ENCODE data around the gene MYCBPAP. TPM values are rescaled to one million over a fixed set of nuclear protein-coding genes. Genes with fewer than 3 reads are reported as not detected.
A peak's percentile ranks its signal among the peaks of the same experiment; 100 is the strongest.

The MYCBPAP gene
- total RNA-seq, 4 donors from 2014 or later = not detected

DNA sequence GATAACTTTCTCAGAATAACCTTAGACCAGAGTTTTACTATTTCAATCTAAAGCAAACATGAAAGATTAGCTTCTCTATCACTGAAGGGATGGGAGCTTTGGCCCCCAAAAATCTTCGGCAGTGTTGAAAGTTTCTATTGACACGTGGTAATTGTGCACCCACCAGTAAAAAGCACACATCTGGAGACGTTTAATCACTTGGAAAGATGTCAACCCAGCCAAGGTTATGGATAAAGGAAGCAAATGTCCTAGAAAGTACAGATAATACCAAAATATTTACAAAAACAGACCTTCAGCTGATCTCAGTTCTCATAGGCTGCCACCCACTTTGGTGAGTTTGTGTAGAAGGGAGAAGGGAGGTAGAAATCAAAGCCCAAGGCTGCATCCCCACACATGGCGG lies 5.3 kb downstream of the MYCBPAP start:
- intact Hi-C loops (cut with DNase I; ENCODE audit: low total_unique reads) (no loop called here), in situ Hi-C loops (cut with MboI; ENCODE audit: low sequenced_read_pairs in 4 of 4) (no loop called here)
- no peaks in the 10 kb centered on the region for H3K27me3 ChIP-seq
- no peaks in the 10 kb centered on the region for H3K36me3 ChIP-seq
- no peak for DNase-seq
- H3K4me3 ChIP-seq = no peak overlapping the region
- no peaks in the 10 kb centered on the region for H3K9me3 ChIP-seq
- TF ChIP-seq POLR2A (IDR thresholded peaks at IDR 0.05) = no peak
- no peak for TF ChIP-seq CTCF (IDR thresholded peaks at IDR 0.05 in 4 of 5, conservative IDR thresholded peaks at IDR 0.05 in 1 of 5)
- H3K27ac ChIP-seq = no peak overlapping the region
- peaks cover 3 to 11% of the 10 kb centered on the region in 2 donors for H3K4me1 ChIP-seq
- ATAC-seq = no peak

DNA sequence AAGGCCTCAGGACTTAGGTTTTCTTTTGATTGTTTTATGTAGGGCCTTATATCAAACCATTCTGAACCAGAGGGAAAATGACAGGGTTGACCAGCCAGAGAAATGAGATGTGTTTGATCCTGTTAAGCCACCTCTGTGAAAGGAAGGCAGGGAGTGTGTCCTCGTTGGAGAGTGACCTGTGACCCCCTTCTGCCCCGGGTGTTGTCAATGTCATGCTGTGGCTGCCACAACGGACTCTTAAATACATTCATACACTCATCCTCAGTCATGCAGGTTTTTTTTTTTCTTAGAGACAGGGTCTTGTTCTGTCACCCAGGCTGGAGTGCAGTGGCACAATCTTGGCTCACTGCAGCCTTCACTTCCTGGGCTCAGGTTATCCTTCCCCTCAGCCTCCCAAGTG lies 6.1 kb downstream of the MYCBPAP start:
- DNase-seq (no peak), ATAC-seq (no peak)
- in situ Hi-C loops (cut with MboI; ENCODE audit: low sequenced_read_pairs in 4 of 4) = no loop called here
- TF ChIP-seq POLR2A (IDR thresholded peaks at IDR 0.05) (no peak), CTCF (IDR thresholded peaks at IDR 0.05 in 4 of 5, conservative IDR thresholded peaks at IDR 0.05 in 1 of 5) (no peak)
- peaks cover 0 to 11% of the 10 kb centered on the region in 2 donors for H3K4me1 ChIP-seq
- H3K9me3 ChIP-seq = no peaks in the 10 kb centered on the region
- H3K27me3 ChIP-seq = no peaks in the 10 kb centered on the region
- H3K4me3 ChIP-seq = no peak overlapping the region
- no peaks in the 10 kb centered on the region for H3K36me3 ChIP-seq
- intact Hi-C loops (cut with DNase I; ENCODE audit: low total_unique reads) = no loop called here
- H3K27ac ChIP-seq = no peak overlapping the region

DNA sequence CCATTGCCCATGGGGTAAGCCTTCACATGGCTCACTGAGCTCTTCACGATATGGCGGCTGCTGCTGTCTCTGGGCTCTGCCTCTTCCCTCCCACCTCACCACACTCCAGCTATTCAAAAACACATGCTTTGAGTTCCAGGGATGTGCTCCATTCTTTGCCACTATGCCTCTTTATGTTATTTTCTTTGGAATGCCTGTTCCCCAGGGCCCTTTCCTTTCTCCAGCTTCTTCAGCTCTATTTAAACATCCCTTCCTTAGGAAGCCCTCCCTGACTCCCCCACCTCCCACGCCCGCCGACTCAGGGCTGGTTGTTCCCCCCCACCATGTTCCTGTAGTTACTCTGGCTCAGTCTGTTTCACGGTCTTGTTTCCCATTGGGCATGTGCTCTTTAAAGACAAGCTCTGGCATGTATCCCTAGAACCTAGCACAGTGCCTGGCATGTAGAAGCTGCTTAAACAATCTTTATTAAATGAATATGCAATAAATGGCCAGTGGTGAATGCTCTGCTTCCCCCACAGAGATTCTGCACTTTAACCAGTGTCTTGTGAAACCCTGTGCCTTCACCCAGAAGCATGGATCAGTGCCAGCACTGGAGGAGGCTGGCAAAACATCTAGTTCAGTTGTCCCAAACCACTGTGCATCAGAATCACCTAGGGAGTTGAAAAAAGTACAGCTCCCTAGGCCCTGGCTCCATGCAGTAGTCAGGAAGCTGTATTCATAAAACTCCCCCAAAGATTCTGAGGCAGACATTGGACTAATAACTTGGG lies 6.9 kb downstream of the MYCBPAP start:
- H3K4me3 ChIP-seq = no peak overlapping the region
- H3K9me3 ChIP-seq = no peaks in the 10 kb centered on the region
- TF ChIP-seq CTCF (IDR thresholded peaks at IDR 0.05 in 4 of 5, conservative IDR thresholded peaks at IDR 0.05 in 1 of 5) (no peak), POLR2A (IDR thresholded peaks at IDR 0.05) (no peak)
- H3K36me3 ChIP-seq = no peaks in the 10 kb centered on the region
- intact Hi-C loops (cut with DNase I; ENCODE audit: low total_unique reads) (no loop called here), in situ Hi-C loops (cut with MboI; ENCODE audit: low sequenced_read_pairs in 4 of 4) (no loop called here)
- no peaks in the 10 kb centered on the region for H3K27me3 ChIP-seq
- H3K27ac ChIP-seq = no peak overlapping the region
- ATAC-seq (peak in 1 of 2 donors; percentile 71), DNase-seq (peak in 1 of 2 donors; percentile 40)
- H3K4me1 ChIP-seq = peaks cover 0 to 11% of the 10 kb centered on the region in 2 donors

DNA sequence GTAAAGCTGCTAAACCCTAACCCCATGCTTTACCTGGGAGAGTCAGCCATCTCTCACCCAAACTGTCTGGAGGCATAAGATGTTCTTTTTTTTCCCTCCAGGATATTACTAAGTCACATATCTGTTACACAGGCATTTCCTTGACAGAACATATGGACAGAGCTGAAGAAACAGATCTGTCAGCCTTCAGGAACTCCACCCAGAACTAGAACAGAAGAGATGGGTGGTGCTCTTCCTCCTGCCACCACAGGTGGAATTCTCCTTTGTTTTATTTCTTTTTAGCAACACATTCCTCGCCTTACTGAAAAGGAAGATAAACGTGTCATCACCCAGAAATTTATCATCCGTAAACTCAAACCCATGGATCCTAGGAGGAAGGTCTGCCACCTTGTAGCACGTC lies 8.8 kb downstream of the MYCBPAP start:
- no peaks in the 10 kb centered on the region for H3K36me3 ChIP-seq
- no peaks in the 10 kb centered on the region for H3K9me3 ChIP-seq
- ATAC-seq (no peak), DNase-seq (no peak)
- no peaks in the 10 kb centered on the region for H3K27me3 ChIP-seq
- intact Hi-C loops (cut with DNase I; ENCODE audit: low total_unique reads) = no loop called here
- H3K4me3 ChIP-seq = no peak overlapping the region
- peaks cover 0 to 11% of the 10 kb centered on the region in 2 donors for H3K4me1 ChIP-seq
- in situ Hi-C loops (cut with MboI; ENCODE audit: low sequenced_read_pairs in 4 of 4) = no loop called here
- H3K27ac ChIP-seq = no peak overlapping the region
- TF ChIP-seq CTCF (IDR thresholded peaks at IDR 0.05 in 4 of 5, conservative IDR thresholded peaks at IDR 0.05 in 1 of 5) (no peak), POLR2A (IDR thresholded peaks at IDR 0.05) (no peak)
